ENCODE data around the gene MVD. TPM values are rescaled to one million over a fixed set of nuclear protein-coding genes. Genes with fewer than 3 reads are reported as not detected.

Gene MVD
- total RNA-seq, 1 donor from 2014 or later, result 64.0 TPM

GRCh38 chr16:88695218-88695617, 32.3 kb upstream of the MVD start:
- Mint-ChIP-seq H3K27me3 (ENCODE audit: low read depth) (peaks cover 8% of the 10 kb centered on the region), H3K36me3 (no peaks in the 10 kb centered on the region), H3K9me3 (no peaks in the 10 kb centered on the region), H3K4me1 (no peaks in the 10 kb centered on the region), H3K27ac (no peak overlapping the region), H3K4me3 (no peak overlapping the region)
- no peak for DNase-seq (ENCODE audit: low spot score in 2 of 2, unreplicated experiment in 2 of 2)
- no peak for TF ChIP-seq CTCF (IDR thresholded peaks at IDR 0.05; ENCODE audit: unreplicated experiment)

GRCh38 chr16:88694221-88695087, 31.6 kb upstream of the MVD start:
- Mint-ChIP-seq H3K4me3 (no peak overlapping the region), H3K27me3 (ENCODE audit: low read depth) (peaks cover 13% of the 10 kb centered on the region), H3K9me3 (no peaks in the 10 kb centered on the region), H3K36me3 (no peaks in the 10 kb centered on the region), H3K27ac (no peak overlapping the region), H3K4me1 (no peaks in the 10 kb centered on the region)
- DNase-seq (ENCODE audit: low spot score in 2 of 2, unreplicated experiment in 2 of 2), result no peak
- TF ChIP-seq CTCF (IDR thresholded peaks at IDR 0.05; ENCODE audit: unreplicated experiment), result no peak

DNA sequence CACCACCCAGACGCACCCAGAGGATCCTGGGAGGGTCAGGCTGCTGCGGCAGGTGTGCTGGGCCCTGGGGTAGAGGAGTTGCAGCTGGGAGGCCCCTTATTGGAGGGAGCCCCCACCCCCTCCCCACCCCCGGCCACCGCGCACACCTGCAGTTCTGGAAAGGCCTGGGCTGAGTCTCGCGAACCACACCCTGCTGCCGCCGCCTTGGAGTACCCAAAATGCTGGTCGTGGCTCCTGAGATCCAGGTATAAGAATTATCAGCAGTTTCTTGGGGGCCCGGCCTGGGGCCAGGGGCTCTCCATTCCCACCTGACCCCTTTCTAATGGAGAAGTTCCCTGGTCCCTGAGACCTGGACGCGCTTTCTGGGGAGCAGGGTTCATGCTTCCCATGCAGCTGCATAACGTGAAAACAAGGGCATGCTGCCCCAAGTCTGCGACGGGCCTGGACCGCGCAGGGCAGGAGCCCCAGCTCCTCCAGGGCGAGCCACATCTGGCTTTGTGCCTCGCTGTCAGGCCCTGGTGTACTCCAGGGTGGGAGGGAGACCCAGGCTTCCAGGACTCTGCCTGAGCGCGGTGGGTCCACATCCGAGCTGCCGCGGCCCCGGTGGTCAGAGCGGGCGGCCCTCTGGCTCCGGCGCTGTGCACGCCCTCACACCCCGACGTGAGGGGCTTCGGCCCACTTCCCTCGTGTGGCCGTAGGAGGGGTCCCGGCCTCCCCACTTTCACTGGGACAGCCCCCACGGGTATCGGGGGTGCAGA, 30.7 kb upstream of the MVD start:
- H3K27ac Mint-ChIP-seq, result no peak overlapping the region
- no peaks in the 10 kb centered on the region for H3K36me3 Mint-ChIP-seq
- no peak for TF ChIP-seq CTCF (IDR thresholded peaks at IDR 0.05; ENCODE audit: unreplicated experiment)
- peaks cover 22% of the 10 kb centered on the region for H3K27me3 Mint-ChIP-seq (ENCODE audit: low read depth)
- H3K4me3 Mint-ChIP-seq, result no peak overlapping the region
- H3K9me3 Mint-ChIP-seq, result no peaks in the 10 kb centered on the region
- DNase-seq (ENCODE audit: low spot score in 2 of 2, unreplicated experiment in 2 of 2), result no peak
- no peaks in the 10 kb centered on the region for H3K4me1 Mint-ChIP-seq

GRCh38 chr16:88692861-88693260, 30.0 kb upstream of the MVD start:
- no peak for DNase-seq (ENCODE audit: low spot score in 2 of 2, unreplicated experiment in 2 of 2)
- no peak overlapping the region for H3K4me3 Mint-ChIP-seq
- no peak for TF ChIP-seq CTCF (IDR thresholded peaks at IDR 0.05; ENCODE audit: unreplicated experiment)
- no peaks in the 10 kb centered on the region for H3K36me3 Mint-ChIP-seq
- H3K27ac Mint-ChIP-seq, result no peak overlapping the region
- peaks cover 29% of the 10 kb centered on the region for H3K27me3 Mint-ChIP-seq (ENCODE audit: low read depth)
- H3K9me3 Mint-ChIP-seq, result no peaks in the 10 kb centered on the region
- peaks cover 5% of the 10 kb centered on the region for H3K4me1 Mint-ChIP-seq

DNA sequence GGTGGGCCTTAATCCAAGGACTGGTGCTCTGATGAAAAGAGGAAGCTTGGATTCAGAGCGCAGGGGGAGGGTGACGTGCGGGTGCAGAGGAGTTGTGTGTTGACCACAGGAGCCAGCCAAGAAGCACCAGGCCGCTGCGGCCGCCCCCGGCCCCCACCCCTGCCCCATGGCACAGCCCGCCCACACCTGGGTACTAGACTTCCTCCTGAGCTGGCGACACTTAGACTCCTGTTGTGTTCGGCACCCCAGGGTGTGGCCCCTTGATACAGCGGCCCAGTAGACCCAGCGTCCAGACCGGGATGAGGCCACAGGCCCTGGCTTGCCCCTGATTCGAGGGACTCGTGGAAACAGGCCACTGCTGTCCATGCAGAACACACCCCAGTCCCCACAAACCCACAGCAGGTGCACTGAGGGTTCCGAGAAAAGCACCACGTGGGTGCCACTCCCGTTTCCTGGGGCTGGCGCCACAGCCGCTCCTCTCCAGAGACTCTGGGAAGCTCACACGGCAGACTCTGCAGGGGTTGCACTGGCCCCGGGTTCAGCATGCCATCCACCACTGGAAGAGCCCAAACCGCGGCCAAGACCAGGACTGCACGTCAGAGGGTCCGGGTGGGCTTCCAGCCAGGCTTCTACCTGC, 29.2 kb upstream of the MVD start:
- Mint-ChIP-seq H3K4me1 (peaks cover 7% of the 10 kb centered on the region), H3K36me3 (no peaks in the 10 kb centered on the region)
- no peak for TF ChIP-seq CTCF (IDR thresholded peaks at IDR 0.05; ENCODE audit: unreplicated experiment)

More for the DNA sequence above, 29.2 kb upstream of the MVD start:
- Mint-ChIP-seq H3K27ac (no peak overlapping the region), H3K27me3 (ENCODE audit: low read depth) (peaks cover 34% of the 10 kb centered on the region), H3K9me3 (no peaks in the 10 kb centered on the region), H3K4me3 (no peak overlapping the region)
- DNase-seq (ENCODE audit: low spot score in 2 of 2, unreplicated experiment in 2 of 2), result no peak

All from mesothelial cell of epicardium (in vitro differentiated cells).